NCI-H774 (cell line): Measurements from ENCODE around the gene IGLL1.

Source experiments
- DNase-seq: peaks from one replicate; lab custom pipeline; 2025; lab: John Stamatoyannopoulos, UW

IGLL1 gene

GRCh38 chr22:23527971-23528740, 51.9 kb downstream of the IGLL1 start:
- no peak for DNase-seq

DNA sequence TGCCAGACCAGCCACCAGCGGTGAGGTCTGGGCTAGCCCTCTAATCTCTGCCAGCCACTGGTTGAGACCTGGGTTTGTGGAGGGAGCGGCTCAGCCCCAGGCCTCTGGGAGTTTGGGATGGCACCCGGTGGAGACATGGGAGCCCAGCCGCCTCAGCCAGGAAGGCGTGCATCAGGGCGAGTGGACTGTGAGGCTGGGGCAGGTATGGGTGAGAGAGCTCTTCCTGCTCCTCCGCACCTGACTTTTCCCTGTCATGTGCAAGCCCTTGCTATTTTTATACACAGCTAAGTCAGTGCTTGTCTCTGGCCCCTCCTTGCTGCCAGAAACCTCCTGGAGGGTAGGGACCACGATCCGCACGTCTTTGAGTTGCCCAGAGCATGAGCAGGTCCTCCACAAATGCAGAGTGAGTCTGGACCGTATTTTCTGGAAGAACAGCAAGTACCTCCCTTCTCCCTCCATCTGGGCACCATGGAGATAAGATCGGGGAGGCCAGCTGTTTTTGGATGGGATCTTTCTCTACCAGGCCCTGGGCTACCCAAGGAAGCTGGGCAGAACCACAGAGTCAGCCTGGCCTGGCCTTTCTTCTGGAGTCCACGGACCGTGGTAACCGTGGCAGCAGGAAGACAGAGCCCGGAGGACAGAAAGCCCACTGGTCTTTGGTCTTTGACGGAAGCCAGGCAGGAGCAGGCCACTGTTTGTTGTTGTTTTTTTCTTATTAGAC, 53.3 kb downstream of the IGLL1 start:
- no peak for DNase-seq

DNA sequence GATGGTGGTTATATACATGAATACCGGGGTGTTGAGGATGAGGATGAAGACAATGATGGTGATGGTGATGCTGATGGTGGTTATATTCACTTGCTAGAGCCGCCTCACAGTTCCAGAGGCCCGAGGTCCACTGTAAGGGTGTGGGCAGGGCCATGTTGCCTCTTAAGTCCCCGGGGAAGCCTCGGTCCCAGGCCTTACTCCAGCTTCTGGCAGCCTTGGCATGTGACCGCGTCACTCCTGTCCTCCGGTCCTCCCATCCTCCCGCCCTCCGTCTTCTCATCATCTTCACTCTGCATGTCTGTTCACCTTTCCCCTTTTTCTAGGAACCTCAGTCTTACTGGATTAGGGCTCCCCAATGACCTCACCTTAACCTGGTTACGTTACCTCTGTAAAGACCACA, 54.6 kb downstream of the IGLL1 start:
- DNase-seq = no peak

DNA sequence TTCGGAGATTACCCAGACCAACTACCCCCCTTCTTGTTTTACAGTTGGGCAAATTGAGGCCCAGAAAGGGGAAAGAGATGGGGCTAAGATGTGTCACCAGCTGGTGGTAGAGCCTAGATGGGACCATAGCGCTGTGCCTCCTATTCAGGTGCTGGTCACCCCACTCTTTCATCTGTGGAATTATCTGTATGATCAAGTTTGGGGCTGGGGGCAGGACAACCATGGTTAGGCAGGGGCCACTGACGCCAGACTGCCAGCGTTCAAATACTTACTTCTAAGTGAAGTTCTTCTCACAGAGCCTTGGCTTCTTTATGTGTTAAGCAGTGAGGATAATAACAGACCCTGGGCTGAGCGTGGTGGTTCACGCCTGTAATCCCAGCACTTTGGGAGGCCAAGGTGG, 55.9 kb downstream of the IGLL1 start:
- DNase-seq = no peak

DNA sequence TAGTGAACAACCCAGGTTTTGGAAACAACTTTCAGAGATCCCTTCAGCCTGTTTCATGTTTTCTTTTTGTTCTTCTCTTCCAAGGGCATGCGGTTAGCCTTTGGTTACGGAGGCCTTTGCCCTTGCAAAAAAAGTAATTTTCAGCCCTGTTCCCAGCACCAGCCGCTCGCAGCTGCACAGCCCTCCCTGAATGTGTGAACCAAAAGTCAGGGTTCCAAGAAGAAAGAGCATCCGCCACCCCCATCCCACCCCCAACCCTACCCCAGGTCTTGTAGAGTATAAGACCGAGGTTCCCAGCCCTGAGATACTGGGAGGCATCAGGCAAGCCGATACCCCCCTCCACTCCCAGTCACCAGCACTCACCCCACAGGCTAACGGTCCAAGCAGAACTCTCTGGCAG, 56.4 kb downstream of the IGLL1 start:
- no peak for DNase-seq
